Lower leg skin (tissue), 4 donors: ENCODE data around the gene SUSD2. TPM values are rescaled to one million over a fixed set of nuclear protein-coding genes. Genes with fewer than 3 reads are reported as not detected.

Experiments
- DNase-seq, 2 donors: peaks; one replicate each; pipeline ENCODE4 v3.0.0-alpha.2; 2019; ENCODE audit warnings: low spot score in 2 of 2
- H3K4me3 ChIP-seq: fragments of 200-600 bp; sonication (generic); 2 replicates; pipeline ENCODE4 v1.5.1; 2017; ENCODE audit warnings: mild to moderate bottlenecking, low read depth; ENCODE audit not compliant: poor library complexity, severe bottlenecking
- POLR2A ChIP-seq, 2 donors: fragments of 450-650 bp; IDR thresholded peaks; one replicate each; pipeline ENCODE4 v1.6.1; 2016 to 2017; ENCODE audit warnings: antibody characterized with exemption in 2 of 2, mild to moderate bottlenecking in 1 of 2, moderate library complexity in 1 of 2
- WGBS, 2 donors: methylation state at CpG; one replicate each; pipeline ENCODE4 v1.1.5; 2018; 5-methylcytosine and 5-hydroxymethylcytosine counted together
- intact Hi-C: fragments of 100-400 bp; cut with DNase I; formaldehyde crosslinking; loops from one replicate; pipeline ENCODE4 v1.15.0; 2023; ENCODE audit warnings: low total_unique reads
- total RNA-seq, 4 donors: library from RNA; depleted of rRNA; stranded (reverse); fragments of >200 nt; gene quantifications; one replicate each; pipeline ENCODE4 v1.1.0, GENCODE V29; 2016
- TF ChIP-seq, protein P1 (sequence below), 3 donors: fragments of 450-650 bp; IDR thresholded peaks; one replicate each; pipeline ENCODE4 v1.5.1; 2016; ENCODE audit warnings: antibody characterized with exemption in 3 of 3, mild to moderate bottlenecking in 3 of 3, moderate library complexity in 2 of 3

Gene SUSD2
- total RNA-seq, 4 donors from 2014 or later, result 18.3 to 74.3 (median 27.0) TPM

DNA sequence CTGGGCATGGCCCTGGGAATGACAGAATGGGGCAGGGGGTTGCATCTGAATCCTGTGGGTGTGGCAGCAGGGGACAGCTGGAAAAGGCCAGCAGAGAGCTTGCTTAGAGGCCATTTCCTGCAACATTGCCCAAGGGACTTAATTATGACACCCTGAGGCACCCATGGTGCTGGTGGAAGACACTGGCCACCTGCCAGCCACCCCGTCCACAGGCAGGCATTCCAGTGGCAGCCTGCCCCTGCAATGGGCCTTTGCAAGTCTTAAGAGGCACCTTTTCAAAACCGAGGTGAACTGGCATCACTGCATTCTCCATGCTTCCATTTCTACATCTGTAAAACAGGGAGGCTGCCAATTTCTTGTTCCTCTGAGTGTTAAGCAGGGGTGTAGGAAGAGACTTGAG, 21.6 kb upstream of the SUSD2 start:
- TF ChIP-seq, protein P1, sequence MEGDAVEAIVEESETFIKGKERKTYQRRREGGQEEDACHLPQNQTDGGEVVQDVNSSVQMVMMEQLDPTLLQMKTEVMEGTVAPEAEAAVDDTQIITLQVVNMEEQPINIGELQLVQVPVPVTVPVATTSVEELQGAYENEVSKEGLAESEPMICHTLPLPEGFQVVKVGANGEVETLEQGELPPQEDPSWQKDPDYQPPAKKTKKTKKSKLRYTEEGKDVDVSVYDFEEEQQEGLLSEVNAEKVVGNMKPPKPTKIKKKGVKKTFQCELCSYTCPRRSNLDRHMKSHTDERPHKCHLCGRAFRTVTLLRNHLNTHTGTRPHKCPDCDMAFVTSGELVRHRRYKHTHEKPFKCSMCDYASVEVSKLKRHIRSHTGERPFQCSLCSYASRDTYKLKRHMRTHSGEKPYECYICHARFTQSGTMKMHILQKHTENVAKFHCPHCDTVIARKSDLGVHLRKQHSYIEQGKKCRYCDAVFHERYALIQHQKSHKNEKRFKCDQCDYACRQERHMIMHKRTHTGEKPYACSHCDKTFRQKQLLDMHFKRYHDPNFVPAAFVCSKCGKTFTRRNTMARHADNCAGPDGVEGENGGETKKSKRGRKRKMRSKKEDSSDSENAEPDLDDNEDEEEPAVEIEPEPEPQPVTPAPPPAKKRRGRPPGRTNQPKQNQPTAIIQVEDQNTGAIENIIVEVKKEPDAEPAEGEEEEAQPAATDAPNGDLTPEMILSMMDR (IDR thresholded peaks at IDR 0.05), result no peak
- no peak for TF ChIP-seq POLR2A (IDR thresholded peaks at IDR 0.05)
- no peak overlapping the region for H3K4me3 ChIP-seq
- intact Hi-C loops, result no loop called here
- no peak for DNase-seq
- WGBS, 2 donors, result 38 to 67% methylated on average over 2 of the region's 2 CpGs

DNA sequence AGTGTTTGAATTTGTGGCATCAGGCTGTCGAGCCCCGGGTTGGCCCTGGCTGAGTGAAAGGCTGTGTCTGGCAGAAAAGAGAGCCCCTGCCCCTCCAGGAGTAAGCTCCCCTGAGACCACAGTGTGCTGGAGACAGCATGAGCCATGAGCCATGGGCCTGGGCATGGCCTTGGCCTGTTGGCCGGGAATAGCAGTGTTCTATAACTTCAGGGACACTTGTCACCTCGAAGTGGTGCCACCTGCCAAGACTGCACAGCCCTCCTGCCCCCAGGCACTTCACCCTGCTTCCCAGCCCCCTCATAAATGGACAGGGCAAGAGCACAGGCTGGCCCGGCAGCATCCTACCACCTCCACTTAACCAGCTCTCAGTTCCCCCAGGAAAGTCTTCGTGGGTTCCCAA, 20.7 kb upstream of the SUSD2 start:
- no peak for TF ChIP-seq POLR2A (IDR thresholded peaks at IDR 0.05)
- TF ChIP-seq, protein P1 (IDR thresholded peaks at IDR 0.05), result no peak
- DNase-seq, result no peak
- intact Hi-C loops, result no loop called here
- WGBS, 2 donors, result 85% methylated on average over 6 of the region's 6 CpGs
- no peak overlapping the region for H3K4me3 ChIP-seq

DNA sequence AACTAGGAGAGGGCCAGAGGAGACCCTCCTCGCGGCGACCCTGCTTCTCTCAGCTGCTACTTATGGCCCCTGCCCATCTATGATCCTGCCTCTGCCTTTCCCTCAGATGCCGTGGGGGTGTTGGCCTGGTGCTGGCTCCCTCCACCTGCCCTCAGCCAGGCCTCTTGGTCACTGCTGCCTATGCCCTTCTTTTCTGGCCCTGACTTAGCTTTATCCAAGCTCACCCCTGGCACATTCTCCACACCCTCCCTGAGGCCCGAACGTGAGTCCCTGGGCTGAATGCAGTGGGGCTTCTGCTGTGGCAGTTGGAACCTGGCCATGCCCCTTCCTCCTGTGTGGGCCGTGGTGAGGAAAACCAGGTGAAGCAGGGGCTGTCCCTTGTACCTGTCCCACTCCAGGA, 19.8 kb upstream of the SUSD2 start:
- DNase-seq, result no peak
- intact Hi-C loops, result no loop called here
- no peak for TF ChIP-seq POLR2A (IDR thresholded peaks at IDR 0.05)
- TF ChIP-seq, protein P1 (IDR thresholded peaks at IDR 0.05), result no peak
- no peak overlapping the region for H3K4me3 ChIP-seq
- WGBS, 2 donors, result 84 to 85% methylated on average over 7 of the region's 7 CpGs

DNA sequence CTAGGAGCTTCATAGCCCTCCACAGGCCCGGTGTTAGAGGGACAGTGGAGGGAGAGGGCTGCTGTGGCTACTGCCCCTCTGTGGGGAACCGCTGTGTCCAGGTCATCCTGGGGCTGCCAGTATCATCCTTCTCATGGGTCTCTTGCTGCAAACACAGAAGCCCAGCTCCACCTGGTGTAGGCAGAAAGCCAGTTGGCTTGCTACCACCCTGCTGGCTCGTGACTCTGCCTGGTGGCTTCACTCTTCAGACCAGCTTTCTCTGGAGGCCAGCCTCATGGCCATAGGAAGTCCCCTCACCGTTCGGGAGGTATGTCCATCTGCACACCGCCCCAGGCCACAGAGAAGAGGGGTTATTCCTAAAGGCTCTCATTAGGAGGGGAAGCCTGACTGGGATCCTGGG, 19.4 kb upstream of the SUSD2 start:
- intact Hi-C loops, result no loop called here
- H3K4me3 ChIP-seq, result no peak overlapping the region
- 73 to 85% methylated on average over 2 to 6 of the region's 6 CpGs for WGBS, 2 donors
- TF ChIP-seq, protein P1 (IDR thresholded peaks at IDR 0.05), result no peak
- no peak for TF ChIP-seq POLR2A (IDR thresholded peaks at IDR 0.05)
- DNase-seq, result no peak

DNA sequence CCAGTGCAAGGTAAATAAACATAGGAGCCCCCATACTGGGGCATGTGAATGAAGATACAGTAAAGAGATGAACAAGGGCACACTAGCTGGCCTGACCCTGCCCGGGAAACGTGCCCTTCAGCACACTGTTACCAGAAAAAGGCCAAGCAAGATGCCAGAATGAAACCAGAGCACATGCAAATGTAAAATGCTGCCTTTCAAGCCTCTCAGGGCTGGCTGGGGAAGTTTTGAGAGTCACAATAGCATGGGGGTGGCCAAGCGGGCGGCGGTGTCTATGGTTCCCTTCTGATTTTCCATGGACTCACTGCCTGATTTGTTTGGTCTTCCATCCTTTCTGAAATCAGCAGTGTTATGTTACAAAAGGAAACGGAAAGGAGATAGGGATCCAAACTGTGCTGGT, 18.9 kb upstream of the SUSD2 start:
- H3K4me3 ChIP-seq, result no peak overlapping the region
- intact Hi-C loops, result no loop called here
- DNase-seq, result no peak
- TF ChIP-seq, protein P1 (IDR thresholded peaks at IDR 0.05), result no peak
- TF ChIP-seq POLR2A (IDR thresholded peaks at IDR 0.05), result no peak
- 68 to 78% methylated on average over 6 of the region's 6 CpGs for WGBS, 2 donors

DNA sequence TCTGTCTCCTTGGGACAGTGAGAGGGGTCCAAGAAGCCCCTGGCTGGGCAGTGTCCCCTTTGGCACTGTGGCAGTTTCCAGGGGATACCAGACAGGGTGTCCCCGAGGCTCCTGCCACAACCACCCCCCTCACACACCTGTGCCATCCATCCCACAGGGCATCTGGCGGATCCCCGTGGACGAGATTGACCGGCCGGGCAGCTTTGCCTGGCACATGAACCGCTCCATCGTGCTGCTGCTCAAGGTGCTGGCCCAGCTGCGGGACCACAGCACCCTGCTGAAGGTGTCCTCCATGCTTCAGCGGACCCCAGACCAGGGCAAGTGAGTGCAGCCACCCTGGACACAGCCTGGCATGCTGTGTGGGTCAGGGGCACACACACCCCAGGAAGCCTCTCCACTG, 17.0 kb upstream of the SUSD2 start:
- intact Hi-C loops, result no loop called here
- no peak for DNase-seq
- H3K4me3 ChIP-seq, result no peak overlapping the region
- TF ChIP-seq, protein P1 (IDR thresholded peaks at IDR 0.05), result no peak
- TF ChIP-seq POLR2A (IDR thresholded peaks at IDR 0.05), result no peak
- 70 to 88% methylated on average over 10 of the region's 10 CpGs for WGBS, 2 donors
